Endothelial cell of umbilical vein (primary cell): ENCODE data around the gene FAM114A1.

ENCODE experiments used
- CTCF ChIP-seq, 2 donors: IDR thresholded peaks; 1 replicate in 1 of 2; 2 replicates in 1 of 2; pipeline ENCODE4 v1.5.1; 2011; ENCODE audit warnings: low read length in 2 of 2, mild to moderate bottlenecking in 2 of 2, moderate library complexity in 2 of 2, control low read depth in 1 of 2, inconsistent platforms in 1 of 2, low read depth in 1 of 2; ENCODE audit not compliant: insufficient read depth in 1 of 2; ENCODE audit errors: extremely low read depth in 1 of 2
- EZH2 ChIP-seq: IDR thresholded peaks from 2 replicates; pipeline ENCODE4 v1.6.1; 2012; ENCODE audit warnings: borderline replicate concordance, low read depth, mild to moderate bottlenecking, moderate library complexity, low read length, inconsistent platforms; ENCODE audit not compliant: severe bottlenecking
- FOS ChIP-seq: IDR thresholded peaks from 2 replicates; pipeline ENCODE4 v1.6.1; 2011; ENCODE audit warnings: mild to moderate bottlenecking, low read length, moderate library complexity, borderline replicate concordance; ENCODE audit not compliant: insufficient read depth
- GATA2 ChIP-seq: IDR thresholded peaks from 2 replicates; pipeline ENCODE4 v1.7.0; 2011; ENCODE audit warnings: low read depth, mild to moderate bottlenecking, moderate library complexity, mixed read lengths, low read length; ENCODE audit not compliant: insufficient read length, insufficient read depth
- JUN ChIP-seq: IDR thresholded peaks from 2 replicates; pipeline ENCODE4 v1.6.1; 2011; ENCODE audit warnings: borderline replicate concordance, low read depth; ENCODE audit not compliant: insufficient read length, insufficient read depth
- MYC ChIP-seq: IDR thresholded peaks from one replicate; pipeline ENCODE4 v1.6.1; 2011; ENCODE audit warnings: mild to moderate bottlenecking, low read depth, low read length
- POLR2A ChIP-seq: IDR thresholded peaks from 2 replicates; pipeline ENCODE4 v1.6.1; 2012; ENCODE audit warnings: low read depth, mild to moderate bottlenecking, control low read depth, low read length
- POLR2AphosphoS5 ChIP-seq: IDR thresholded peaks from 2 replicates; pipeline ENCODE4 v1.6.1; 2012; ENCODE audit warnings: low read depth, mild to moderate bottlenecking, control low read depth, low read length, moderate library complexity; ENCODE audit not compliant: insufficient read depth
- TF ChIP-seq, protein P1 (sequence below): IDR thresholded peaks from 2 replicates; pipeline ENCODE4 v1.6.1; 2011; ENCODE audit not compliant: insufficient read depth, insufficient read length

DNA sequence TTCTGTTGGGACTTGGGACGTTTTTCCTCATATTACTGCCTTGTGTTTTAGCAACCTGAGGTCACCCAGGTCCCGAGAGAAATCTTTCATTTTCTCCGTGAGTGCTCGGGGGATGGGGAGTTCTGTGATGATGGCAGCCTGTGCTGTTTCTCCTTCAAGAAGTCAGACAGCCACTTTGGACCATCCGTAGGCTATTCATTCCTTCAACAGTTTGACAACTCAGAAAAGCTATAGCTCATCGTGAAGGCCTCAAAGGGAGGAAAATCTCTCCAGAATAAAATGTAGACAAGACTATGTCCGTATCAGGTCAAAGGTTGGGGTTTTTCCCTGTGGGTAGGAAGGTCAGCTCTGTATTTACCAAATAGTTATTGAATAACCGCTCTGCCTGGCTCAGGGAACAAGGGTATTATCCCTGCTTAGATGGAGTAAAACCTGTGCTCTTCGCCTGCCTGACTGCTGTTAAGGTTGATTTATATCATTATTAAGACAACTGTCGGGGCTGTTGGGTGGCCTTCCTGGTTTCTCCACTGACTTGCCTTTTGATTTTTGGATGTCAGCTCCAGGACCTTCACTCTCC lies 36.6 kb downstream of the FAM114A1 start:
- TF ChIP-seq CTCF (IDR thresholded peaks at IDR 0.05; ENCODE audit: extremely low read depth in 1 of 2, insufficient read depth in 1 of 2, low read depth in 1 of 2, low read length in 2 of 2), result no peak
- TF ChIP-seq, protein P1, sequence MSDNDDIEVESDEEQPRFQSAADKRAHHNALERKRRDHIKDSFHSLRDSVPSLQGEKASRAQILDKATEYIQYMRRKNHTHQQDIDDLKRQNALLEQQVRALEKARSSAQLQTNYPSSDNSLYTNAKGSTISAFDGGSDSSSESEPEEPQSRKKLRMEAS, result no peak
- no peak for TF ChIP-seq POLR2A
- no peak for TF ChIP-seq FOS
- no peak for TF ChIP-seq EZH2
- TF ChIP-seq JUN, result no peak
- no peak for TF ChIP-seq POLR2AphosphoS5
- no peak for TF ChIP-seq MYC
- TF ChIP-seq GATA2, result no peak
